HCT116 (cell line): ENCODE measurements around the gene OPCML. TPM values are rescaled to one million over a fixed set of nuclear protein-coding genes. Genes with fewer than 3 reads are reported as not detected.

Experiments
- ATAC-seq: fragments of 200-7000 bp; cut with Tn5 transposase; 2 replicates; pipeline ENCODE4 v1.9.1; 2020; ENCODE audit warnings: mild to moderate bottlenecking, moderate library complexity
- BruUV-seq: library from RNA; stranded (reverse); fragments of 400-500 nt; replicated peaks from 2 replicates; lab custom pipeline; 2021; lab: Mats Ljungman, UMichigan
- CTCF ChIA-PET: fragments of 300-600 bp; sonication (Branson Sonifier 250); formaldehyde crosslinking; loops from one replicate; lab custom pipeline; 2021; ENCODE audit warnings: antibody characterized with exemption; lab: Charles Lee
- POLR2A ChIA-PET: fragments of 300-600, 350-600 bp; sonication (Branson Sonifier 250); formaldehyde crosslinking; loops from one replicate; lab custom pipeline; 2021; ENCODE audit warnings: antibody characterized with exemption; lab: Charles Lee
- RAD21 ChIA-PET, 2 experiments: fragments of 300-600 bp; sonication (Branson Sonifier 250); formaldehyde crosslinking; loops; one replicate each; lab custom pipeline; 2023; ENCODE audit warnings: low total read pairs in 2 of 2; ENCODE audit not compliant: uncharacterized antibody in 2 of 2, unreplicated experiment in 2 of 2, low non-redundant PET in 1 of 2; lab: Charles Lee
- DNase-seq: peaks from one replicate; pipeline ENCODE4 v3.0.0-alpha.2; 2010; ENCODE audit warnings: low read depth, low spot score
- H2AFZ ChIP-seq: fragments of 200-600 bp; shearing (Covaris generic), sonication (generic); 2 replicates; pipeline ENCODE4 v1.6.1; 2017; ENCODE audit warnings: low read depth, mixed run types, mixed read lengths, antibody characterized with exemption, low read length; ENCODE audit not compliant: poor library complexity, severe bottlenecking
- H3K27ac ChIP-seq: 2 replicates; pipeline ENCODE4 v1.5.1; 2012; ENCODE audit warnings: low read depth, low read length
- H3K27me3 ChIP-seq: fragments of 200-600 bp; sonication (generic); 2 replicates; pipeline ENCODE4 v1.6.1; 2016; ENCODE audit warnings: mixed run types, low read length, mixed read lengths; ENCODE audit not compliant: insufficient read depth
- H3K36me3 ChIP-seq, 2 experiments: fragments of 200-500 bp in 1 of 2; fragments of 200-600 bp in 1 of 2; sonication (Bioruptor generic) in 1 of 2; sonication (generic) in 1 of 2; 2 replicates each; pipeline versions ENCODE4 v1.5.1 to v1.6.1; 2014 to 2016; ENCODE audit warnings: low read length in 2 of 2, inconsistent platforms in 1 of 2, mixed read lengths in 1 of 2, mixed run types in 1 of 2; ENCODE audit not compliant: insufficient read depth in 2 of 2, control insufficient read depth in 1 of 2
- H3K4me1 ChIP-seq, 2 experiments: fragments of 200-600 bp in 1 of 2; sonication (generic) in 1 of 2; 2 replicates each; pipeline versions ENCODE4 v1.5.1 to v1.6.1; 2012 to 2017; ENCODE audit warnings: low read length in 2 of 2, inconsistent platforms in 1 of 2, mild to moderate bottlenecking in 1 of 2, mixed read lengths in 1 of 2, mixed run types in 1 of 2, moderate library complexity in 1 of 2; ENCODE audit not compliant: insufficient read depth in 2 of 2, control insufficient read depth in 1 of 2
- H3K4me2 ChIP-seq: fragments of 200-600 bp; sonication (generic); 2 replicates; pipeline ENCODE4 v1.6.1; 2017; ENCODE audit warnings: mixed run types, low read length, mixed read lengths
- H3K4me3 ChIP-seq, 2 experiments: fragments of 200-600 bp in 1 of 2; sonication (generic) in 1 of 2; replicated peaks in 1 of 2; 2 replicates each; pipeline ENCODE4 v1.5.1; 2011 to 2016; ENCODE audit warnings: low read length in 2 of 2, control low read depth in 1 of 2, low read depth in 1 of 2, mild to moderate bottlenecking in 1 of 2, mixed read lengths in 1 of 2, mixed run types in 1 of 2
- H3K79me2 ChIP-seq: fragments of 200-600 bp; sonication (generic); 2 replicates; pipeline ENCODE4 v1.6.1; 2017; ENCODE audit warnings: mild to moderate bottlenecking, mixed run types, low read length, moderate library complexity, mixed read lengths; ENCODE audit not compliant: insufficient read depth
- H3K9ac ChIP-seq: fragments of 200-600 bp; sonication (generic); 2 replicates; pipeline ENCODE4 v1.6.1; 2016; ENCODE audit warnings: low read length, mixed read lengths
- H3K9me2 ChIP-seq: fragments of 200-600 bp; sonication (generic), shearing (Covaris generic); 2 replicates; pipeline ENCODE4 v1.6.1; 2017; ENCODE audit warnings: mixed run types, mild to moderate bottlenecking, moderate library complexity; ENCODE audit not compliant: insufficient read depth
- H3K9me3 ChIP-seq, 2 experiments: fragments of 200-500 bp in 1 of 2; fragments of 200-600 bp in 1 of 2; sonication (Bioruptor generic) in 1 of 2; sonication (generic) in 1 of 2; 2 replicates each; pipeline ENCODE4 v1.6.1; 2014 to 2017; ENCODE audit warnings: low read length in 2 of 2, mixed read lengths in 2 of 2, inconsistent platforms in 1 of 2, low read depth in 1 of 2, mild to moderate bottlenecking in 1 of 2, mixed run types in 1 of 2, moderate library complexity in 1 of 2; ENCODE audit not compliant: control insufficient read depth in 1 of 2, insufficient read depth in 1 of 2
- H4K20me1 ChIP-seq: fragments of 200-600 bp; sonication (generic), shearing (Covaris generic); 2 replicates; pipeline ENCODE4 v1.6.1; 2017; ENCODE audit warnings: mixed run types, mild to moderate bottlenecking, moderate library complexity; ENCODE audit not compliant: insufficient read depth
- CEBPB ChIP-seq: IDR thresholded peaks from 2 replicates; pipeline ENCODE4 v1.6.1; 2012; ENCODE audit warnings: low read depth
- ELF1 ChIP-seq: IDR thresholded peaks from 2 replicates; pipeline ENCODE4 v1.6.1; 2012; ENCODE audit warnings: low read depth, borderline replicate concordance
- JUND ChIP-seq: IDR thresholded peaks from 2 replicates; pipeline ENCODE4 v1.6.1; 2012
- POLR2A ChIP-seq: IDR thresholded peaks from 2 replicates; pipeline ENCODE4 v1.7.0; 2011; ENCODE audit warnings: borderline replicate concordance; ENCODE audit not compliant: insufficient read depth, insufficient read length; ENCODE audit errors: extremely low read depth
- SIN3A ChIP-seq: IDR thresholded peaks from 2 replicates; pipeline ENCODE4 v1.6.1; 2012; ENCODE audit warnings: low read depth
- SP1 ChIP-seq: IDR thresholded peaks from 2 replicates; pipeline ENCODE4 v1.6.1; 2012; ENCODE audit warnings: low read depth
- SRF ChIP-seq: IDR thresholded peaks from 2 replicates; pipeline ENCODE4 v1.6.1; 2012; ENCODE audit warnings: low read depth
- YY1 ChIP-seq: IDR thresholded peaks from 2 replicates; pipeline ENCODE4 v1.6.1; 2011; ENCODE audit warnings: low read length, low read depth, moderate library complexity, mild to moderate bottlenecking; ENCODE audit not compliant: insufficient replicate concordance; ENCODE audit errors: extremely low read depth
- ZNF274 ChIP-seq: fragments of 200-500 bp; sonication (Bioruptor generic); IDR thresholded peaks from 2 replicates; pipeline ENCODE4 v1.6.1; 2014; ENCODE audit warnings: mild to moderate bottlenecking, low read depth, low read length, inconsistent platforms
- intact Hi-C: fragments of 100-400 bp; cut with micrococcal nuclease; formaldehyde crosslinking; loops from 2 replicates; pipeline ENCODE4 v1.10.0; 2022
- total RNA-seq: library from RNA; stranded (reverse); gene quantifications from one replicate; pipeline ENCODE4 v1.2.1, GENCODE V29; 2021; ENCODE audit not compliant: unreplicated experiment
- TF ChIP-seq, protein P1 (sequence below): IDR thresholded peaks from 2 replicates; pipeline ENCODE4 v1.6.1; 2012
- TF ChIP-seq, protein P2 (sequence below), 3 experiments: fragments of 200-600 bp in 1 of 3; sonication (generic) in 1 of 3; IDR thresholded peaks in 2 of 3; conservative IDR thresholded peaks in 1 of 3; 2 replicates each; pipeline ENCODE4 v1.5.1; 2012 to 2017; ENCODE audit warnings: low read depth in 2 of 3, low read length in 2 of 3, antibody characterized with exemption in 1 of 3, borderline replicate concordance in 1 of 3, control low read depth in 1 of 3, mild to moderate bottlenecking in 1 of 3, mixed read lengths in 1 of 3, mixed run types in 1 of 3, moderate library complexity in 1 of 3; ENCODE audit not compliant: insufficient read depth in 1 of 3
- TF ChIP-seq, protein P3 (sequence below): IDR thresholded peaks from 2 replicates; pipeline ENCODE4 v1.6.1; 2011; ENCODE audit warnings: mild to moderate bottlenecking, low read length, moderate library complexity; ENCODE audit not compliant: insufficient replicate concordance; ENCODE audit errors: extremely low read depth

OPCML gene
- total RNA-seq, 1 experiment from 2014 or later, result not detected

DNA sequence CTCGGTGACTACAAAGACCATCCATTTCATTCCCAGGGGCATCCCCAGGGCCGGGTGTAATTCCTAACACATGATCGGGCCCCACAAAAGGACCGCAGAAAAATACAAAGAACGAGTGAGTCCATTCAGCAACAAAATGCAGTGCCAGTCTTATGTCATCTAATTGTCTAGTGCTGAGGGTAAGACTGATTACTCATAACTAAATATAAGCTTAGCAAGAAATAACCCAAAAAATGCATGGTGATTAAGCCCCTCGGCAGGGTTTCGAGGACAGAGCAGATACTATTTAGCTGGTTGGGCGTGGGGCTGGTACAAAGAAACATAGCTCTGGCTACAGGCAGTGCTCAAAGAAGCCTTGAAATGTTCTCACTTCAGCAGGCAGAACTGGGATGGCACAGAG lies 1078.9 kb downstream of the OPCML start:
- Histone ChIP-seq H4K20me1 (no peaks in the 10 kb centered on the region), H3K4me1 (no peaks in the 10 kb centered on the region)
- RAD21 ChIA-PET, result no interaction called here

More for the DNA sequence above, 1078.9 kb downstream of the OPCML start:
- Histone ChIP-seq H3K79me2 (no peaks in the 10 kb centered on the region), H3K9ac (no peak overlapping the region), H3K27ac (no peak overlapping the region), H3K9me3 (peaks cover 5 to 28% of the 10 kb centered on the region in 2 experiments; a peak in 2 of 4 replicates), H3K4me2 (no peak overlapping the region), H2AFZ (no peak overlapping the region), H3K36me3 (no peaks in the 10 kb centered on the region), H3K27me3 (no peaks in the 10 kb centered on the region), H3K4me3 (no peak overlapping the region), H3K9me2 (no peaks in the 10 kb centered on the region)
- ATAC-seq, result no peak
- no peak for DNase-seq
- intact Hi-C loops, result no loop called here
- TF ChIP-seq SIN3A (no peak), POLR2A (no peak), JUND (no peak), ZNF274 (no peak), ELF1 (no peak), SRF (no peak), YY1 (no peak), SP1 (no peak), CEBPB (no peak)
- TF ChIP-seq, protein P1, sequence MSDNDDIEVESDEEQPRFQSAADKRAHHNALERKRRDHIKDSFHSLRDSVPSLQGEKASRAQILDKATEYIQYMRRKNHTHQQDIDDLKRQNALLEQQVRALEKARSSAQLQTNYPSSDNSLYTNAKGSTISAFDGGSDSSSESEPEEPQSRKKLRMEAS, result no peak
- TF ChIP-seq, protein P2, sequence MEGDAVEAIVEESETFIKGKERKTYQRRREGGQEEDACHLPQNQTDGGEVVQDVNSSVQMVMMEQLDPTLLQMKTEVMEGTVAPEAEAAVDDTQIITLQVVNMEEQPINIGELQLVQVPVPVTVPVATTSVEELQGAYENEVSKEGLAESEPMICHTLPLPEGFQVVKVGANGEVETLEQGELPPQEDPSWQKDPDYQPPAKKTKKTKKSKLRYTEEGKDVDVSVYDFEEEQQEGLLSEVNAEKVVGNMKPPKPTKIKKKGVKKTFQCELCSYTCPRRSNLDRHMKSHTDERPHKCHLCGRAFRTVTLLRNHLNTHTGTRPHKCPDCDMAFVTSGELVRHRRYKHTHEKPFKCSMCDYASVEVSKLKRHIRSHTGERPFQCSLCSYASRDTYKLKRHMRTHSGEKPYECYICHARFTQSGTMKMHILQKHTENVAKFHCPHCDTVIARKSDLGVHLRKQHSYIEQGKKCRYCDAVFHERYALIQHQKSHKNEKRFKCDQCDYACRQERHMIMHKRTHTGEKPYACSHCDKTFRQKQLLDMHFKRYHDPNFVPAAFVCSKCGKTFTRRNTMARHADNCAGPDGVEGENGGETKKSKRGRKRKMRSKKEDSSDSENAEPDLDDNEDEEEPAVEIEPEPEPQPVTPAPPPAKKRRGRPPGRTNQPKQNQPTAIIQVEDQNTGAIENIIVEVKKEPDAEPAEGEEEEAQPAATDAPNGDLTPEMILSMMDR (IDR thresholded peaks at IDR 0.05 in 2 of 3, conservative IDR thresholded peaks at IDR 0.05 in 1 of 3; ENCODE audit: borderline replicate concordance in 1 of 3, insufficient read depth in 1 of 3, low read depth in 2 of 3, low read length in 2 of 3), result no peak
- TF ChIP-seq, protein P3, sequence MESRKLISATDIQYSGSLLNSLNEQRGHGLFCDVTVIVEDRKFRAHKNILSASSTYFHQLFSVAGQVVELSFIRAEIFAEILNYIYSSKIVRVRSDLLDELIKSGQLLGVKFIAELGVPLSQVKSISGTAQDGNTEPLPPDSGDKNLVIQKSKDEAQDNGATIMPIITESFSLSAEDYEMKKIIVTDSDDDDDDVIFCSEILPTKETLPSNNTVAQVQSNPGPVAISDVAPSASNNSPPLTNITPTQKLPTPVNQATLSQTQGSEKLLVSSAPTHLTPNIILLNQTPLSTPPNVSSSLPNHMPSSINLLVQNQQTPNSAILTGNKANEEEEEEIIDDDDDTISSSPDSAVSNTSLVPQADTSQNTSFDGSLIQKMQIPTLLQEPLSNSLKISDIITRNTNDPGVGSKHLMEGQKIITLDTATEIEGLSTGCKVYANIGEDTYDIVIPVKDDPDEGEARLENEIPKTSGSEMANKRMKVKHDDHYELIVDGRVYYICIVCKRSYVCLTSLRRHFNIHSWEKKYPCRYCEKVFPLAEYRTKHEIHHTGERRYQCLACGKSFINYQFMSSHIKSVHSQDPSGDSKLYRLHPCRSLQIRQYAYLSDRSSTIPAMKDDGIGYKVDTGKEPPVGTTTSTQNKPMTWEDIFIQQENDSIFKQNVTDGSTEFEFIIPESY, result no peak
- ChIA-PET CTCF (no interaction called here), POLR2A (no interaction called here)
- BruUV-seq, result no TSS peak
